GM21515 (cell line): Measurements from ENCODE around the gene PRR23C.
"Not testable (repeated sequence)": the region's sequence is repeated elsewhere in the genome, so short reads cannot be mapped to it uniquely, and the experiment has no call there.

Experiments
- ATAC-seq: cut with Tn5 transposase; IDR thresholded peaks from one replicate; pipeline ENCODE4 v1.9.1; 2021; ENCODE audit not compliant: unreplicated experiment

PRR23C gene

DNA sequence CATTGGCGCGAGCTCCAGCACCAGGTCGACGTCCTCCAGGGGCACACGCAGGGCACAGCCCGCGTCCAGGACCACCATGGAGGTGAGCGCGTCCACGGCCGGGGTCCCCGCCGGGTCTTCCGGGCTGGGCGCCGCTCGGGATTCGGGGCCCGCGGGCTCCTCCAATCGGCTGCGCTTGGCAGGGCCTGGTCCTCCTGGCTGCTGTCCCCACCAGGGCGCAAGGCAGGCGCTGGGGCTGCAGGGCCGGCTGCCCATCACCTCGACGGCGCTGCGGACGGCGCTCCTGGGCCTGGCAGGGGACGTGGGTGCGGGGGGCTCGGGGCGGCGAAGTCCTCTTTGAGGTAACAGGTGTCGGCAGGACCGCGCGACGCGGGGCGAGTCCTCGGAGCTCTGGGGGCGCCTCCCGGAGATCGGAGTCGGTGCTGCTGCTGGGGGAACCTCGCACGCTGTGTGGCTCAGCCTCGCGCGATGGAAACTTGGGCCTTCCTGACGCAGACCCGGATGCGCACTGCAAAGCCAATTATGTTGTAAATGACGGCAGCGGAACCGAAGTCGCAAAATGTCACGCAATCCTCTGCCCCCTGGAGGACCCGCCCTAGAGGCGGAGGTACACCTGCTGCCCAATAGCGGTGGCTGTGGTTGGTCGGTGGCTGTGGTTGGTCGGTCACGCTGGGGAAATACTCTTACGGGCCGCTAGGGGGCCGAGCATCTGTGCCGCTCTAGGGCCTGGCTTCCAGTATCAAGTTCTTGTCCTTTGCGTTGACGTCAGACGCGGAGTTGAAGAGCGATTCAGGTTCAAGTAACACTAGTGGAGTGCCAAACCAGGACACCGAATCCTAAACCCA lies at the start of gene PRR23C:
TSS of gene PRR23C (minus strand) at position 527 of the 845 bp plus-strand sequence. CDS start at position 255, 272 bp downstream.
- ATAC-seq, result no peak

GRCh38 chr3:139093840-139094239 lies 49.1 kb upstream of the PRR23C start:
- ATAC-seq, result no peak

DNA sequence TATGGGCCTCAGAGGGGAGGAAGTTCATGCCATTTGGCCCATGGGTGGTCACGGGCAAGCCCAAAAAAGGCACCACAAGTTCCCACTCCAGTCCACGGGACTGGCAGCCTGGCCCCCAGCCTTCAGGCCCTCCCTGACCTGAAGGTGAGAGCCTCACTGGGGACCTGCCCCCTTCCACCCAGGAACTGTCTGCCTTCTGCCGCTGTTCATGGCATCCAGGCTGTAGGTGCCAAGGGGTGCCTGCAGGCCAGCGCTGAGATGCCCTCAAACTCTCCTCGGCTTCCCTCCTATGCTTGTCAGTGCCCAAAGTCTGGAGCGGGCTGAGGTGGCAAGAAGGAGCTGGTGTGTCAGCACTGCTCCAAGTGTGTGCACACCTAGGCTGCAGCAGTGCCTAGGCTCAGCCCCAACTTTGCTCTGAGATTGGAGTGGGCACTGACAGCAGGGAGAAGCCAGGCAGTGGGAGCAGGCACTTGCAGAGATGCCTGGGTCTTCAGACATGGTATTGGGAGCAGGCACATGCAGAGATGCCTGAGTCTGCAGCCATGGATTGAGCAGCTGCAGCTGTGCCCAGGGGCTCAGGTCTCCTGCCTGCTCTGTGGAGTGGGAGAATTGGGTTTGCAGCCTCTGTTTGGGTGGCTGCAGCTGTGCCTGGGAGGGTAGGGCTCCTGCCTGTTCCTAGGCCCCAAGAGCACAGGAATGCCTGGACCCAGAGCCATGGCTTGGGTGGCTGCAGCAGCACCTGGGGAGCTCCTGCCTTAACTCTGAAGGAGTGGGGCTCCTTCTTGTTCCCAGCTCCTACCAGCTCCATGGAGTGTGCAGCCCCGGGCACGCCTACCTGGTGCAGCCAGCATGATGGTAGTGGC lies 44.0 kb upstream of the PRR23C start:
- ATAC-seq, result no peak

GRCh38 chr3:139087621-139088020 lies 42.9 kb upstream of the PRR23C start:
- no peak for ATAC-seq

GRCh38 chr3:139084176-139084575 lies 39.5 kb upstream of the PRR23C start:
- ATAC-seq, result no peak

DNA sequence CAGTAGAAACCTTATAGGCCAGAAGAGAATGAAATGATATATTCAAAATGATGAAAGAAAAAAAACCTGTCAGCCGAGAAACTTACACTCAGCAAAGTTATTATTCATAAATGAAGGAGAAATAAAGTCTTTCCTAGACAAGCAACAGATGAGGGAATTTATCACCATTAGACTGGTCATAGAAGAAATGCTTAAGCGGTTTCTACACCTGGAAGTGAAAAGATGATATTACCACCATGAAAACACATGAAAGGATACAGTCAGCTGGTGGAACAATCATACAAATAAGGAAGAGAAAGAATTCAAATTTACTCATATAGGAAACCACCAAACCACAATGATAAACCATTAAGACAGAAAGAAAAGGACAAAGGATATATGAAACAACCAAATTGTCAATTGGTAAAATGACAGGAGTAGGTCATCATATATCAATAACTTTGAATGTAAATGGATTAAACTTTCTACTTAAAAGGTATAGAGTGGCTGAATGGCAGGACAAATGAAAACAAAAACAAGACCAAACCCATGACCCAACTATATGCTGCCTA lies 29.9 kb upstream of the PRR23C start:
- no peak for ATAC-seq

DNA sequence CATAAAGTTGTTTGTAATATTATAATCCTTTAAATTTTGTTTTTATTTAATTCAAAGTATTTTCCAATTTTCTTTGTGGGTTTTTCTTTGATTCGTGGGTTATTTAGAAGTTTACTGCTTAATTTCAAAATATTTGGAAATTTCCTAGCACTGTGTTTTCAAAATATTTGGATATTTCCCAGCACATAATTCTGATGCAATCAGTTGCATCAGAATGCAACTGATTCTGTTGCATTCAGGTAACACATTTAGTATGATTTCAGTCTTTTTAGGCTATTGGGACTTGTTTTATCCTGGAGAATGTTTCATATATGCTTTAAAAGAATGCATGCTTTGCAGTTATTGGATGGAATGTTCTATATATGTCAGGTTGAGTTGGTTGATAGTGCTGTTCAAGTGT lies 18.2 kb upstream of the PRR23C start:
- ATAC-seq, result no peak

GRCh38 chr3:139052802-139053600 lies 8.3 kb upstream of the PRR23C start:
- ATAC-seq, result no peak

- ATAC-seq, result no peak
These were observed 932 bp downstream of the PRR23C start for GRCh38 chr3:139043554-139044365.

DNA sequence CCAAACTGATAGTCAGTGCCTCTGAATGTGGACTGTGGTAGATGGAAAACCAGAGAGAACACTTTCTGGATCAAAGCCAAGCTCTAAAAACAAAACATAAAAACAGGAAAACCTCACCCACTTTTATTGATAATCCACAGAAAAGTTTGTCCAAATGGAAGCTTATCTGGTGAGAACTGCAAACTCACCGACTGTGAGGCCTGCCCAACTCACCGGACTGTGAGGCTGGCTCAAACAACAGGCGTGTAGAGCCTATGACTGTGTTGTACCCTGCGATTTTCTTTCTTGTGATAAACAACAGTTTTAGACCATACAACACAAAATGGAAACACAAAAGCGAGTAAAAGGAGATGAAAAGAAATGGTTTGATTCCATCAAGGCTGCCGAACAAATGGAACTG lies 7.2 kb downstream of the PRR23C start:
- ATAC-seq, result no peak

- ATAC-seq, result no peak
These were observed 12.2 kb downstream of the PRR23C start for GRCh38 chr3:139032326-139033002.

- not testable (repeated sequence) for ATAC-seq
These were observed 14.1 kb downstream of the PRR23C start for GRCh38 chr3:139030576-139030975.

- no peak for ATAC-seq
These were observed 19.7 kb downstream of the PRR23C start for GRCh38 chr3:139024968-139025367.

DNA sequence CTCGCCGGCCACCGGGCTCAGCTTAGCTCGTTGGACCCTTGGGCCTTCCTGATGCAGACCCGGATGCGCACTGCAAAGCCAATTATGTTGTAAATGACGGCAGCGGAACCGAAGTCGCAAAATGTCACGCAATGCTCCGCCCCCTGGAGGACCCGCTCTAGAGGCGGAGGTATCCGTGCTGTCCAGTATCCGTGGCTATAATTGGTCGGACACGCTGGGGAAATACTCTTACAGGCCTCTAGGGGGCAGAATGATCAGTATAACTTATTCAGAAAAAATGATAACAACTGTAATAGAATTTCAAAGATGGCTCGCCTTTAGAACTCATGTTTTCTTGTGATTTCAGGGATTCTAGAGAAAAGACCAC lies 23.8 kb downstream of the PRR23C start, which contains the start of gene PRR23B:
TSS of gene PRR23B (minus strand) at position 59 of the 367 bp plus-strand sequence. CDS start 265 bp downstream, outside the sequence.
- no peak for ATAC-seq

GRCh38 chr3:139020036-139020867 lies 24.4 kb downstream of the PRR23C start:
- ATAC-seq, result no peak

DNA sequence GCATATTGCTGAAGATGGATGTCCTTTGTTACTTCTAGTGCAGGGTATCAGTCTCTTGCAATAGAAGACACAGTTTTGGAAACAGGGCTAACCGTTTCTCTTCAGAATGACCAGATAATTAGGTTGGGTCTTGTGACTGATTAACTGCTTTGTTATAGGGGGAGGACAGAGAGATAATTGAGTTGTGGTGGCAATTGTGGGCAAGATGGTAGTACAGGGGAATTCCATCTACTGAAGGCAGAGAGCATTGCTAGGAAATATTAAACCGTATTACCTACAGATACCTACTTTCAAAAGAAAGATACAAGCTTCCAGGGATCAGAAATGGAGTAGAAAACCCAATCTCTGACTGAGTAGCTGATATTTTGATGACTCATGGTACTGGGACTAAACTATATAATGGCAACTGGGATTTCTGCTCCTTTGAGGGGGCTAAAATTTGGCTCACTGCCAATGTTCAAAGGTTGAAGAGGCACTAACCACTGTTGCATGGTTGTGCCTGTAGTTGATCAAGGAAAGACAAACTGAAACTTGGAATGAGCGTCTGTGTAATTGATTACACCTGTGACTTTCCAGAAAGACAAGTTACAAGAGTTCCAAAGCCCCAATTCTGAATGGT lies 28.2 kb downstream of the PRR23C start:
- no peak for ATAC-seq

DNA sequence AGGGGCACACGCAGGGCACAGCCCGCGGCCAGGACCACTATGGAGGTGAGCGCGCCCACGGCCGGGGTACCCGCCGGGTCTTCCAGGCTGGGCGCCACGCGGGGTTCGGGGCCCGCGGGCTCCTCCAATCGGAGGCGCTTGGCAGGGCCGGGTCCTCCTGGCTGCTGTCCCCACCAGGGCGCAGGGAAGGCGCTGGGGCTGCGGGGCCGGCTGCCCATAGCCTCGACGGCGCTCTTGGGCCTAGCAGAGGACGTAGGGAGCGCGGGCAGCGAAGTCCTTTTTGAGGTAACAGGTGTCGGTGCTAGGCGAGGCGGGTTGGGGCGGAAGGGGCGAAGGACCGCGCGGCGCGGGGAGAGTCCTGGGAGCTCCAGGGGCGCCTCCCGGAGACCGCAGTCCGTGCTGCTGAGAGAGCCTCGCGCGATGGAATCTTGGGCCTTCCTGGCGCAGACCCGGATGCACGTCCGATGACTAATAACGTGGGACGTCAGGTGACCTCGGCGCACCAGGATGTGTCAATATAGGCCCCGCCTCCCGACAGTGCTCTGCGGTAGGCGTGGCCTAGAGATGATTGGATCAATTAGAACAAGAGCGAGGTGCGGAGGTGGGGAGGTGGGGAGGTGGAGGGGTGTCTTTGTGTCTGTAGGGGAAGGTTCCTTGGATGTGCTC lies 38.5 kb downstream of the PRR23C start, which contains the start of gene PRR23A:
TSS of gene PRR23A (minus strand) at position 218 of the 666 bp plus-strand sequence. CDS start at position 218, 0 bp downstream.
- ATAC-seq, result no peak
